ENCODE results near the gene PIGA.
"Not testable (repeated sequence)": the region's sequence is repeated elsewhere in the genome, so short reads cannot be mapped to it uniquely, and the experiment has no call there.

DNA sequence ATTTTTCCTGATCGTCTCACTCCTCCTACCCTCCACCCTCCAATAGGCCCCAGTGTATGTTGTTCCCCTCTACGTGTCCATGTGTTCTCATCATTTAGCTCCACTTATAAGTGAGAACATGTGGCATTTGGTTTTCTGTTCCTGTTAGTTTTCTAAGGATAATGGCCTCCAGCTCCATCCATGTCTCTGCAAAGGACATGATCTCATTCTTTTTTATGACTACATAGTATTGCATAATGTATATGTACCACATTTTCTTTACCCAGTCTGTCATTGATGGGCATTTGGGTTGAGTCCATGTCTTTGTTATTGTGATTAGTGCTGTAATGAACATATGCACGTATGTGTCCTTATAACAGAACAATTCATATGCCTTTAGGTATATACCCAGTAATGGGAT is 29.4 kb downstream of the PIGA start:
- TF ChIP-seq CTCF, POLR2A, EP300 (IDR thresholded peaks at IDR 0.05): not testable (repeated sequence)

Data from tibial nerve (tissue), 4 donors.